Karpas-422 (cell line): ENCODE results near the gene ITPRIPL1. TPM values are rescaled to one million over a fixed set of nuclear protein-coding genes. Genes with fewer than 3 reads are reported as not detected.
A peak's percentile ranks its signal among the peaks of the same experiment; 100 is the strongest.

Experiments used
- DNase-seq: peaks from one replicate; pipeline ENCODE4 v3.0.0-alpha.2; 2015
- H2AFZ ChIP-seq: fragments of 200-600 bp; sonication (generic); 2 replicates; pipeline ENCODE4 v1.6.1; 2014; ENCODE audit warnings: antibody characterized with exemption, low read length, mixed read lengths
- H3K27ac ChIP-seq: fragments of 200-600 bp; sonication (generic); 2 replicates; pipeline ENCODE4 v1.5.1; 2014; ENCODE audit warnings: mild to moderate bottlenecking, low read length, moderate library complexity
- H3K27me3 ChIP-seq: fragments of 200-600 bp; sonication (generic); 2 replicates; pipeline ENCODE4 v1.6.1; 2014; ENCODE audit warnings: low read length, mixed read lengths
- H3K36me3 ChIP-seq: fragments of 200-600 bp; sonication (generic); 2 replicates; pipeline ENCODE4 v1.6.1; 2014; ENCODE audit warnings: low read length, mixed read lengths; ENCODE audit not compliant: insufficient read depth
- H3K4me1 ChIP-seq: fragments of 200-600 bp; sonication (generic); 2 replicates; pipeline ENCODE4 v1.6.1; 2014; ENCODE audit warnings: mild to moderate bottlenecking, low read length, mixed read lengths
- H3K4me2 ChIP-seq: fragments of 200-600 bp; sonication (generic); 2 replicates; pipeline ENCODE4 v1.6.1; 2014; ENCODE audit warnings: low read length, low read depth, mild to moderate bottlenecking; ENCODE audit not compliant: poor library complexity, severe bottlenecking
- H3K4me3 ChIP-seq: fragments of 200-600 bp; sonication (generic); 2 replicates; pipeline ENCODE4 v1.5.1; 2014; ENCODE audit warnings: mild to moderate bottlenecking, antibody characterized with exemption, low read length, mixed read lengths
- H3K79me2 ChIP-seq: fragments of 200-600 bp; sonication (generic); 2 replicates; pipeline ENCODE4 v1.6.1; 2014; ENCODE audit warnings: mild to moderate bottlenecking, low read length, mixed read lengths
- H3K9ac ChIP-seq: fragments of 200-600 bp; sonication (generic); 2 replicates; pipeline ENCODE4 v1.6.0; 2014; ENCODE audit warnings: low read length
- H3K9me2 ChIP-seq: fragments of 200-600 bp; sonication (generic), shearing (Covaris generic); replicated peaks from 2 replicates; pipeline ENCODE4 v1.6.0; 2014; ENCODE audit warnings: mild to moderate bottlenecking, low read length, moderate library complexity; ENCODE audit not compliant: insufficient read depth
- H3K9me3 ChIP-seq: fragments of 300-700, 200-600 bp; sonication (generic); 2 replicates; pipeline ENCODE4 v1.6.1; 2014; ENCODE audit warnings: low read length, mixed read lengths
- H4K20me1 ChIP-seq: fragments of 200-600 bp; sonication (generic); 2 replicates; pipeline ENCODE4 v1.6.1; 2014; ENCODE audit warnings: mild to moderate bottlenecking, antibody characterized with exemption, low read length, low read depth; ENCODE audit not compliant: insufficient read depth
- total RNA-seq: library from RNA; depleted of rRNA; stranded (reverse); fragments of >200 nt; shearing (Covaris generic); gene quantifications from 2 replicates; pipeline ENCODE4 v1.2.3, GENCODE V29; 2014; ENCODE audit warnings: low replicate concordance

ITPRIPL1 gene
- total RNA-seq, 1 experiment from 2014 or later = 12.4 TPM

DNA sequence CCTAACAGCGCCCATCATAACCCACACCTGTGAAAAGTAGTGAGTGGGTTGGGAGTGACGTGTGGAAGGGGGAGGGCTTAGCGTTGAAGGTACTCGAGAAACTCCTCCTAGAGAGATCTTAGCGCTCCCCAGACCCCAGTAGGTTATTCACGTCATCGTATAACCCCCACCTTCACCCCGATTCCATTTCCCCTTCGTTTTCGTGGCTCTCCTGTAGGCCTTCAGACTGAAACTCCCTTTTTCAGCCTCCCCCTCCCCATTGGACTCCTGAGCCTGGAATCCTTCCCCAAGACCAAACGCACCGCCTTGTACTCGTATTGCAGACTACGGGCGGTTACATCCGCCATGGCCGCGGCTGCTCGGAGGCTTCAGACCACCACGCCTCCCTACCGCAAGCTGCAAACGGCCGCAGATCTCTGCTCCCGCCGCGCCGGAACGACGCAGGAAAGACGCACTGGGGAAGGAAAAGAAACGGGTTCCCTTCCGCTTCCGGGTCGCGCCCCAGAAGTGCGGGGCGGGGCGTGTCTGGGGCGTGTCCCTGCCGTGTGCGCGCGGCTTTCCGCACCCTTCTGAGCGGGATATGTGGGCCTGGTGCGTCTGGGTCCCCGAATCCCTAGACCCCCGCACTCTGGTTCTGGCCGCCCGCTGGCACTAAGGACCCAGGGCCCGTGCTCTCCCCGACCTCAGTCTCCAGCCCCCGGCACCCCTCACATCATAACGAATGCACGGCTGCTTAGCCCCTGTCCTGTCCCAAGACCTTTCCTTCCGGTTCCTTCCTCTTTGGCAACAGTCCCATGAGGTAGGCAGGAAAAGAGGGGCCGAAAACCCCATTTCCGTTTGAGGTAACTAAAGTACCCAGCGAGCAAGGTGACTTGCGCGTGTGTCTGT, 19.8 kb upstream of the ITPRIPL1 start, which contains the start of gene SNRNP200:
Gene SNRNP200 (minus strand): TSS at position 456 of the 888 bp plus-strand sequence. CDS start 109 bp downstream, at position 347.
- Histone ChIP-seq H3K36me3 (peaks cover 34% of the 10 kb centered on the region), H3K9me2 (no peaks in the 10 kb centered on the region), H3K9me3 (no peaks in the 10 kb centered on the region), H4K20me1 (no peaks in the 10 kb centered on the region), H3K4me3 (peak within 1 kb of the TSS; percentile 79), H2AFZ (peak within 1 kb of the TSS; percentile 3; the same call in 1 of the 2 replicates), H3K79me2 (peaks cover 47% of the 10 kb centered on the region), H3K4me1 (peaks cover 24% of the 10 kb centered on the region), H3K4me2 (peak within 1 kb of the TSS; percentile 88), H3K27ac (peak within 1 kb of the TSS; percentile 69), H3K27me3 (no peaks in the 10 kb centered on the region), H3K9ac (peak within 1 kb of the TSS; percentile 89)
- peak; percentile 98 for DNase-seq

DNA sequence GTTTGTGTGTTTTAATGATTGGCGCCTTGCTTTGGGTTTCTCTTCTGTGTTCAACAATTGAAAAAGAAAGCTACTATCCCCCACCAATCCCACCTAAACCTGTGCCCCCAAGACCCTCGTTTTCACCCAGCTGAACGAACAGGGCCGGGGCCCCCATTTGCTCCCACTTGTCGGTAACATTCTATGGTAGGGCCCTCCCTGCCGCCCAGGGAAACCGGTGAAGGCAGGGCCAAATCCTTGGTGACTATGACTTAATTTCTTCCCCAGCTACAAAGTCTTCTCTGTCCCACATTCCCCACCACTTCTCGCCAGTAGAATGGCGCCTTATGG, 19.2 kb upstream of the ITPRIPL1 start:
- H3K4me3 ChIP-seq = peak overlapping the region; percentile 79
- H3K9ac ChIP-seq = peak overlapping the region; percentile 89
- H3K4me2 ChIP-seq = peak overlapping the region; percentile 88
- no peaks in the 10 kb centered on the region for H3K9me2 ChIP-seq
- peaks cover 31% of the 10 kb centered on the region for H3K36me3 ChIP-seq
- peak overlapping the region; percentile 69 for H3K27ac ChIP-seq
- H3K9me3 ChIP-seq = no peaks in the 10 kb centered on the region
- no peaks in the 10 kb centered on the region for H3K27me3 ChIP-seq
- peak overlapping the region; percentile 3; the same call in 1 of the 2 replicates for H2AFZ ChIP-seq
- H4K20me1 ChIP-seq = no peaks in the 10 kb centered on the region
- peaks cover 24% of the 10 kb centered on the region for H3K4me1 ChIP-seq
- H3K79me2 ChIP-seq = peaks cover 47% of the 10 kb centered on the region
- DNase-seq = peak; percentile 53

DNA sequence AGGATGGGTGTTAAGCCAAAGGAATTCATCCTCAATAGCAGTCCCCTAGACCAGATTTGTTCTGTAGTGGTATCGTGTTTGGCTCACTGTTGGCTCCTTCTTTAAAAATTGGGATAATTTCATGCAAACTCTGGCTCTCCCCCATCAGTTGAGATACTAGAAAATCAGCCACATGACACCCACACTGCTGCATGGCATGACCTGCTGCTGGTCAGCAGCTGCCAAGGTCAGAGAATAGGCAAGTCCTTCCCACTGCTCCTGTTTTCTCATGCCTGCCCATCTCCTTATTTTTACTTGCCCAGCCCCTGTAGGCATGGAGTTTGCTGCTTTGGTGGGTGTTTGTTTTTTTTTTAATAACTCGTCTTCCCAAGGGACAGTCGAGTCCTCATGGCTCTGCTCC, 18.7 kb upstream of the ITPRIPL1 start:
- Histone ChIP-seq H4K20me1 (no peaks in the 10 kb centered on the region), H3K9ac (peak overlapping the region; percentile 89), H3K27me3 (no peaks in the 10 kb centered on the region), H3K4me2 (peak overlapping the region; percentile 88), H3K27ac (peak overlapping the region; percentile 69), H2AFZ (no peak overlapping the region; the same call in 1 of the 2 replicates), H3K4me3 (peak overlapping the region; percentile 79), H3K9me3 (no peaks in the 10 kb centered on the region), H3K4me1 (peaks cover 24% of the 10 kb centered on the region), H3K79me2 (peaks cover 46% of the 10 kb centered on the region), H3K36me3 (peaks cover 27% of the 10 kb centered on the region), H3K9me2 (no peaks in the 10 kb centered on the region)
- DNase-seq = peak; percentile 44

- Histone ChIP-seq H3K9me2 (no peaks in the 10 kb centered on the region), H3K27me3 (no peaks in the 10 kb centered on the region), H3K79me2 (peaks cover 27% of the 10 kb centered on the region), H3K4me3 (no peak overlapping the region), H3K9ac (no peak overlapping the region), H3K9me3 (no peaks in the 10 kb centered on the region), H4K20me1 (no peaks in the 10 kb centered on the region), H3K27ac (no peak overlapping the region), H3K36me3 (peaks cover 10% of the 10 kb centered on the region), H2AFZ (no peak overlapping the region), H3K4me2 (no peak overlapping the region), H3K4me1 (peaks cover 24% of the 10 kb centered on the region)
- DNase-seq = no peak
Measured at GRCh38 chr2:96308248-96308647, 16.9 kb upstream of the ITPRIPL1 start.

GRCh38 chr2:96315005-96315399, 10.1 kb upstream of the ITPRIPL1 start:
- Histone ChIP-seq H3K79me2 (no peaks in the 10 kb centered on the region), H2AFZ (no peak overlapping the region), H3K4me2 (no peak overlapping the region), H3K9me3 (no peaks in the 10 kb centered on the region), H4K20me1 (no peaks in the 10 kb centered on the region), H3K9me2 (no peaks in the 10 kb centered on the region), H3K4me1 (peaks cover 10% of the 10 kb centered on the region), H3K27me3 (no peaks in the 10 kb centered on the region), H3K27ac (no peak overlapping the region), H3K9ac (no peak overlapping the region), H3K4me3 (no peak overlapping the region), H3K36me3 (no peaks in the 10 kb centered on the region)
- DNase-seq = no peak

DNA sequence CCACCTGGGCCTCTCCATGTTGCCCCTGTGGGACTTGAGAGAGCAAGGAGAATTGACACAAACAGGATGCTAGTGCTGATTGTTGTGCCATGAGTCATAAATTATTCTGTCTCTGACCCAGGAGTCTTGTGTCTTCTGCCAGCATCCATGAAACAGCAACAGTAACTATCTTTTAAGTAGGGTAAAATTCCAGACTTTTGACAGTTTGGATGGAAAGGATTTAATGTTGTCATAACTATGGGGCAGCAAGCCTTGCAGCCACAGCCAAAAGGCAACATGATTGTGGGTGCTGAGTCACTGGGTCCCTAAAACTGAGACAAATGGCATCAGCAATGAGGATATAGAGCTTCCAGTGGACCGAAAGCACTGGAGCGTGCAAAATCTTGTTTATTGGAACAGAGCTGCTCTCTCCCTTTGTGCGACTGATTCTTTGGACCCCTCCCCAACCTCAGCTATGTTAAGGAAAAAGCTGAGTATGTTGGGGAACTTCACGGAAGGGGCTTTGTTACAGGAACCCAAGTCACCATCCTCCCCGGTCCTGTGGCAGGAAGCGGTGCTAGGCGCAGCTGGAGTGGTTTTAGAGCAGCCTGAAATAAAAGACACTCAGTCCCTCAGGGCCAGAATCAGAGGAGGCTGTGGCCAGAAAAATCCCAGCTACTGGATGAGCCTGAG, 9.6 kb upstream of the ITPRIPL1 start:
- Histone ChIP-seq H3K9me2 (no peaks in the 10 kb centered on the region), H3K9ac (no peak overlapping the region), H3K4me2 (no peak overlapping the region), H3K27me3 (no peaks in the 10 kb centered on the region), H3K27ac (no peak overlapping the region), H2AFZ (no peak overlapping the region), H3K4me1 (peaks cover 15% of the 10 kb centered on the region), H3K9me3 (no peaks in the 10 kb centered on the region), H3K4me3 (no peak overlapping the region), H3K79me2 (no peaks in the 10 kb centered on the region), H3K36me3 (no peaks in the 10 kb centered on the region), H4K20me1 (no peaks in the 10 kb centered on the region)
- no peak for DNase-seq

DNA sequence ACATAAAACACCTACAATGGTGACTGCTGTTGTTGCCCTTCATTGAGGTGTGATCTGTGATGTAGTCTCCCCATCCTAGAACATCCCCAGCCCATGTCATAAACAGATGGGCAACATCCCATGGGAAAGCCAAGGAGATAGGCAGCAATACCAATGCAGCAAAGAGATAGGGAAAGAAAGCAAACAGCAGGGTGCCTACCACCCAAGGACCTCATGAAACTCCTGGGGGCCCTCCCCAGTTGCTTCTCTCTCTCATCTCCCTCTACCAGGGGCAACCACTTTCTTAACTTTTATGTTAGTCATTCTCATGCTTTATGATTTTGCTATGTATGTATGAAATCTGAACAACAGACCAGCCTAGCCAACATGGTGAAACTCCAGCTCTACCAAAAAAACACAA, 8.1 kb upstream of the ITPRIPL1 start:
- no peak overlapping the region for H3K4me3 ChIP-seq
- H3K27ac ChIP-seq = no peak overlapping the region
- H3K9me3 ChIP-seq = no peaks in the 10 kb centered on the region
- H2AFZ ChIP-seq = no peak overlapping the region
- DNase-seq = no peak
- H3K27me3 ChIP-seq = no peaks in the 10 kb centered on the region
- no peaks in the 10 kb centered on the region for H3K9me2 ChIP-seq
- peaks cover 6% of the 10 kb centered on the region for H3K79me2 ChIP-seq
- H4K20me1 ChIP-seq = no peaks in the 10 kb centered on the region
- H3K9ac ChIP-seq = no peak overlapping the region
- H3K36me3 ChIP-seq = no peaks in the 10 kb centered on the region
- H3K4me1 ChIP-seq = peaks cover 28% of the 10 kb centered on the region
- H3K4me2 ChIP-seq = no peak overlapping the region

DNA sequence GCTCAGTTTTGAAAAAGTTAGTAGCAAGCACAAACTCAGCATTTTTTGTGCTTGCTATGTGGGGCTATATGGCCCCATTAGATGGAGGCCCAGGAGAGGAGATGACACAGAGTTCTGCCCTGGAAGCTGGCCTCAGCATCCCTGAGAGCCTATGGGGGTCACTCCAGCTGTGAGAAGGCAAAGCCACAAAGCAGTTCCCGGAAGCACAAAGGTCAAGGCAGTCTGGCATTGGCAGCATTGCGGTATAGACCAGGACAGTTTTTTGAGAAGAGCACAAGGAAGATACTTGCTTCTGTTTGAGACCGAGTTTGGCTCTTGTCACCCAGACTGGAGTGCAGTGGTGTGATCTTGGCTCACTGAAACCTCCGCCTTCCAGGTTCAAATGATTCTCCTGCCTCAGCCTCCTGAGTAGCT, 7.5 kb upstream of the ITPRIPL1 start:
- peaks cover 6% of the 10 kb centered on the region for H3K79me2 ChIP-seq
- DNase-seq = no peak
- no peak overlapping the region for H2AFZ ChIP-seq
- H3K9me3 ChIP-seq = no peaks in the 10 kb centered on the region
- H3K36me3 ChIP-seq = no peaks in the 10 kb centered on the region
- no peaks in the 10 kb centered on the region for H4K20me1 ChIP-seq
- H3K4me3 ChIP-seq = no peak overlapping the region
- no peak overlapping the region for H3K4me2 ChIP-seq
- H3K27ac ChIP-seq = no peak overlapping the region
- H3K9ac ChIP-seq = no peak overlapping the region
- H3K27me3 ChIP-seq = no peaks in the 10 kb centered on the region
- no peaks in the 10 kb centered on the region for H3K9me2 ChIP-seq
- H3K4me1 ChIP-seq = peaks cover 31% of the 10 kb centered on the region
